Lung (tissue), 12 donors: Measurements from ENCODE around the gene OTX2. TPM values are rescaled to one million over a fixed set of nuclear protein-coding genes. Genes with fewer than 3 reads are reported as not detected.

Experiments used
- ATAC-seq: fragments of 200-7000 bp; cut with Tn5 transposase; one replicate; pipeline ENCODE4 v1.9.1; 2020; ENCODE audit warnings: moderate number of reproducible peaks; ENCODE audit not compliant: insufficient read depth, low FRiP score
- DNase-seq, 3 donors: peaks; one replicate each; pipeline ENCODE4 v3.0.0-alpha.2; 2013 to 2017
- H3K27ac ChIP-seq, 2 donors: one replicate each; pipeline ENCODE4 v1.5.1; 2013; ENCODE audit warnings: mild to moderate bottlenecking in 2 of 2, moderate library complexity in 2 of 2, control low read depth in 1 of 2, inconsistent platforms in 1 of 2, low read depth in 1 of 2, low read length in 1 of 2
- H3K27me3 ChIP-seq, 3 donors: one replicate each; pipeline ENCODE4 v1.5.1; 2013; ENCODE audit warnings: low read length in 2 of 3; ENCODE audit not compliant: control insufficient read depth in 3 of 3, insufficient read depth in 3 of 3
- H3K36me3 ChIP-seq, 4 donors: one replicate each; pipeline ENCODE4 v1.5.1; 2013; ENCODE audit warnings: low read length in 4 of 4, mild to moderate bottlenecking in 1 of 4, moderate library complexity in 1 of 4; ENCODE audit not compliant: control insufficient read depth in 4 of 4, insufficient read depth in 4 of 4
- H3K4me1 ChIP-seq, 5 donors: one replicate each; pipeline ENCODE4 v1.5.1; 2013; ENCODE audit warnings: low read length in 5 of 5, mild to moderate bottlenecking in 2 of 5, moderate library complexity in 1 of 5; ENCODE audit not compliant: control insufficient read depth in 5 of 5, insufficient read depth in 5 of 5
- H3K4me3 ChIP-seq: one replicate; pipeline ENCODE4 v1.5.1; 2013; ENCODE audit warnings: mild to moderate bottlenecking, control low read depth, moderate library complexity
- H3K9ac ChIP-seq, 2 donors: one replicate each; pipeline ENCODE4 v1.5.1; 2013; ENCODE audit warnings: low read length in 2 of 2, control low read depth in 1 of 2; ENCODE audit not compliant: insufficient read depth in 1 of 2
- H3K9me3 ChIP-seq, 4 donors: one replicate each; pipeline ENCODE4 v1.5.1; 2013; ENCODE audit warnings: low read length in 3 of 4, mild to moderate bottlenecking in 1 of 4, moderate library complexity in 1 of 4; ENCODE audit not compliant: control insufficient read depth in 4 of 4, insufficient read depth in 3 of 4
- WGBS, 2 donors: extraction: QIAGEN DNeasy Blood & Tissue Kit; methylation state at CpG; one replicate each; pipeline ENCODE4 v1.1.7; 2013; 5-methylcytosine and 5-hydroxymethylcytosine counted together
- polyA plus RNA-seq, 2 donors: library from polyadenylated mRNA; stranded (reverse); fragments of 200-250 nt; gene quantifications; one replicate each; pipeline ENCODE4 v1.2.1, GENCODE V29; 2013
- total RNA-seq, 2 donors: library from RNA; depleted of rRNA in 1 of 2; stranded (reverse); fragments of >200 nt in 1 of 2; gene quantifications; one replicate each; pipeline ENCODE4 v1.2.1, GENCODE V29; 2014 to 2021
- TF ChIP-seq, protein P1 (sequence below): IDR thresholded peaks from 2 replicates; pipeline ENCODE4 v1.5.1; 2012; ENCODE audit warnings: mild to moderate bottlenecking; ENCODE audit errors: control extremely low read depth, extremely low read depth
- donor health status: control.
- donor health status: control.
- donor health status: Bipolar disorder and iron deficiency.
- donor health status: healthy.
- donor health status: DM: yes; HTN: yes; CAD: no.

Gene OTX2
- total and polyA plus RNA-seq, 4 donors, result not detected

DNA sequence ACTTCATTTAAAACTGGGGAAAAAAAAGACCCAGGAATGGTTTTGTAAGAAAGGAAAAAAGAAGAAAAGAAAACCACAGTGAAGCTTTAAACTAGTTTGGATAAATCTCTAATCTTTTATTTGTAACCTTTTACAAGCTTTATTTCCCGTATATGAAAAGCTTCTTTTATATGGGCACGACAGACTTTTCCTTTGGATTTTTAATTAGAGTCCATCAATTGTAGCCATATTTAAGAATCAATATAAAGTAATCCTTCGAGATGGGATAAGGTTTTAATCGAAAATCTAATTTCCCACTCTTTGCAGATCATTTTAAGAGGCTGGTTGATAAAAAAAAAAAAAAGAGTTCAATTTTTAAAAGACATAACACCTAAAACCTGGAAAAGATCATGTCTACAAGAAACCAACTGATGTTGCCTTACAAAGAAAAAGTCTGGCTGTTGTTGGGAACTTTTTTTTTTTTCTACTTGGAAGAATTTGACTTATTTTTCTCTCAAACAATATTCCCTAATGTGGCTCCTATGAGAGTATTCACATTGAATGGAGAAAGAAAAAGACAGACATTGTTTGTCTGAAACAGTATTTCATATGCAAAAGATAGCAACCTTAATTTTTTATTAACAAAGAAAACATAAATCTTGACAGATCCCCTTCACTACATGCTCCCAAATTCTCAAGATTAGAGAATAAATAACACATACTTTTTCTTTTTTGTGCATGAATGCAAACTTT, 4.9 kb upstream of the OTX2 start:
- Histone ChIP-seq H3K4me3 (no peak overlapping the region), H3K9me3 (peaks cover 0 to 11% (median 0%) of the 10 kb centered on the region in 4 donors), H3K4me1 (no peaks in the 10 kb centered on the region), H3K36me3 (no peaks in the 10 kb centered on the region), H3K9ac (no peak overlapping the region), H3K27ac (no peak overlapping the region), H3K27me3 (peaks cover 28 to 95% (median 81%) of the 10 kb centered on the region in 3 donors)
- TF ChIP-seq, protein P1, sequence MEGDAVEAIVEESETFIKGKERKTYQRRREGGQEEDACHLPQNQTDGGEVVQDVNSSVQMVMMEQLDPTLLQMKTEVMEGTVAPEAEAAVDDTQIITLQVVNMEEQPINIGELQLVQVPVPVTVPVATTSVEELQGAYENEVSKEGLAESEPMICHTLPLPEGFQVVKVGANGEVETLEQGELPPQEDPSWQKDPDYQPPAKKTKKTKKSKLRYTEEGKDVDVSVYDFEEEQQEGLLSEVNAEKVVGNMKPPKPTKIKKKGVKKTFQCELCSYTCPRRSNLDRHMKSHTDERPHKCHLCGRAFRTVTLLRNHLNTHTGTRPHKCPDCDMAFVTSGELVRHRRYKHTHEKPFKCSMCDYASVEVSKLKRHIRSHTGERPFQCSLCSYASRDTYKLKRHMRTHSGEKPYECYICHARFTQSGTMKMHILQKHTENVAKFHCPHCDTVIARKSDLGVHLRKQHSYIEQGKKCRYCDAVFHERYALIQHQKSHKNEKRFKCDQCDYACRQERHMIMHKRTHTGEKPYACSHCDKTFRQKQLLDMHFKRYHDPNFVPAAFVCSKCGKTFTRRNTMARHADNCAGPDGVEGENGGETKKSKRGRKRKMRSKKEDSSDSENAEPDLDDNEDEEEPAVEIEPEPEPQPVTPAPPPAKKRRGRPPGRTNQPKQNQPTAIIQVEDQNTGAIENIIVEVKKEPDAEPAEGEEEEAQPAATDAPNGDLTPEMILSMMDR, result no peak
- WGBS, 2 donors, result 8 to 11% methylated on average over 4 of the region's 4 CpGs
- DNase-seq, result no peak
- ATAC-seq, result no peak

DNA sequence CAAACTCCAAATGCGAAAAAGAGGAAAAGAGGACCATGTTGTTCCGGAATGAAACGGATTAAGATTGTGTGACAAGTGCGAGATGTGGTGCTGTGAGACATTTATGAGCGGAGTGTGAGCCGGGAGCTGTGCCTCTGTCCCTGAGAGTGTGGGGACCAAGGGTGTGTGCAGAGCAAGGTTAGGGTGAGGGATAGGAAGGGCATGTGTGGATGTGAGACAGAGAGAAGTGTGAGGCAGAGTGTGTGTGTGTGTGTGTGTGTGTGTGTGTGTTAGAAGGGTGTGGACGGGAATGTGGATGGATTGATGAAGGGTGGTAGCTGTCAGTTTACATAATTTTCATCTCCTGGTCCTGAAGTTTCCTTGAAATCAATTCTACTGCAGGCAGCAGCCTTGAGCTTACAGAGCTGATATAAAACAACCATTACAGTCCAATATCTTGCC, 4.3 kb upstream of the OTX2 start:
- no peaks in the 10 kb centered on the region for H3K36me3 ChIP-seq
- peaks cover 0 to 14% (median 0%) of the 10 kb centered on the region in 4 donors for H3K9me3 ChIP-seq
- no peak for DNase-seq
- WGBS, 2 donors, result 8 to 9% methylated on average over 7 of the region's 7 CpGs
- H3K27ac ChIP-seq, result no peak overlapping the region
- peaks cover 31 to 98% (median 81%) of the 10 kb centered on the region in 3 donors for H3K27me3 ChIP-seq
- H3K4me1 ChIP-seq, result no peaks in the 10 kb centered on the region
- TF ChIP-seq, protein P1, result no peak
- no peak overlapping the region for H3K9ac ChIP-seq
- H3K4me3 ChIP-seq, result no peak overlapping the region
- no peak for ATAC-seq

DNA sequence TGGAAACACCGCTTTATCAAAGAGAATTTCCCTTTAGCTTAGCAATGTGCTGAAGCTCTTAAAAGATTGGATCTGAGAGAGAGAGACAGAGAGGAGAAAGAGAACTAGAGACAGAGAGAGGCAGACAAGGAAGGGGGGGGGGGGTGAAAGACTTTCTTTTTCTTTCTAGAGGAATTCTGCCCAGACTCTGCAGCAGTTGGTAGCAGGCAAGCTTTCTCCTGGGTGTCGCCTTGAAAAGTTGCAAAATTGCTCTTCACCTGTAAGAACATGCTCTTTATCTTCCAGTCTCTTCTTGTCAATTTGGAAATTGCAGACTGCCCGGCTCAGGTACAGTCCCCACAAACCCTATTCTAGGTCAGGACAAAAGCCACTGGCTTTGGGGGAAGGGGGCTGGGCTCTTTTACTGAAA, 2.9 kb upstream of the OTX2 start:
- Histone ChIP-seq H3K4me3 (no peak overlapping the region), H3K27ac (no peak overlapping the region), H3K27me3 (peaks cover 32 to 97% (median 77%) of the 10 kb centered on the region in 3 donors), H3K9ac (no peak overlapping the region), H3K9me3 (peaks cover 0 to 24% (median 0%) of the 10 kb centered on the region in 4 donors), H3K4me1 (peaks cover 0 to 6% (median 0%) of the 10 kb centered on the region in 5 donors), H3K36me3 (no peaks in the 10 kb centered on the region)
- DNase-seq, result no peak
- TF ChIP-seq, protein P1, result no peak
- ATAC-seq, result no peak
- 5 to 7% methylated on average over 3 of the region's 3 CpGs for WGBS, 2 donors
